ENCODE measurements around the gene HPSE2.

HPSE2 gene

GRCh38 chr10:99085358-99085757, 150.3 kb downstream of the HPSE2 start:
- H3K4me3 Mint-ChIP-seq = no peak overlapping the region
- ATAC-seq = no peak

GRCh38 chr10:99084161-99084560, 151.5 kb downstream of the HPSE2 start:
- peaks cover 5% of the 10 kb centered on the region for H3K4me1 Mint-ChIP-seq
- no peaks in the 10 kb centered on the region for H3K36me3 Mint-ChIP-seq
- no peak overlapping the region for H3K4me3 Mint-ChIP-seq
- H3K9me3 Mint-ChIP-seq = no peaks in the 10 kb centered on the region
- no peak overlapping the region for H3K27ac Mint-ChIP-seq
- no peak for ATAC-seq
- H3K27me3 Mint-ChIP-seq = peaks cover 5% of the 10 kb centered on the region

More at GRCh38 chr10:99085358-99085757, 150.3 kb downstream of the HPSE2 start:
- Mint-ChIP-seq H3K36me3 (no peaks in the 10 kb centered on the region), H3K27me3 (no peaks in the 10 kb centered on the region), H3K27ac (no peak overlapping the region), H3K4me1 (peaks cover 5% of the 10 kb centered on the region), H3K9me3 (no peaks in the 10 kb centered on the region)

GRCh38 chr10:99080275-99080945, 155.2 kb downstream of the HPSE2 start:
- Mint-ChIP-seq H3K4me1 (peaks cover 5% of the 10 kb centered on the region), H3K27ac (no peak overlapping the region), H3K9me3 (peaks cover 3% of the 10 kb centered on the region), H3K4me3 (no peak overlapping the region), H3K36me3 (no peaks in the 10 kb centered on the region), H3K27me3 (peaks cover 17% of the 10 kb centered on the region)
- ATAC-seq = no peak

- ATAC-seq = no peak
- Mint-ChIP-seq H3K27me3 (no peaks in the 10 kb centered on the region), H3K36me3 (no peaks in the 10 kb centered on the region), H3K9me3 (peaks cover 10% of the 10 kb centered on the region), H3K4me1 (no peaks in the 10 kb centered on the region), H3K4me3 (no peak overlapping the region), H3K27ac (no peak overlapping the region)
Observed at GRCh38 chr10:99062591-99062990, 173.1 kb downstream of the HPSE2 start.

GRCh38 chr10:99058762-99059161, 176.9 kb downstream of the HPSE2 start:
- Mint-ChIP-seq H3K36me3 (no peaks in the 10 kb centered on the region), H3K9me3 (no peaks in the 10 kb centered on the region), H3K4me3 (no peak overlapping the region), H3K27me3 (no peaks in the 10 kb centered on the region), H3K27ac (no peak overlapping the region), H3K4me1 (no peaks in the 10 kb centered on the region)
- ATAC-seq = no peak

- Mint-ChIP-seq H3K9me3 (no peaks in the 10 kb centered on the region), H3K27ac (no peak overlapping the region), H3K36me3 (no peaks in the 10 kb centered on the region), H3K4me1 (no peaks in the 10 kb centered on the region), H3K27me3 (no peaks in the 10 kb centered on the region), H3K4me3 (no peak overlapping the region)
- no peak for ATAC-seq
Observed at GRCh38 chr10:99057936-99058690, 177.5 kb downstream of the HPSE2 start.

GRCh38 chr10:99045671-99046070, 190.0 kb downstream of the HPSE2 start:
- no peak overlapping the region for H3K27ac Mint-ChIP-seq
- no peaks in the 10 kb centered on the region for H3K36me3 Mint-ChIP-seq
- H3K27me3 Mint-ChIP-seq = no peaks in the 10 kb centered on the region
- H3K4me3 Mint-ChIP-seq = no peak overlapping the region
- no peak for ATAC-seq
- peaks cover 26% of the 10 kb centered on the region for H3K9me3 Mint-ChIP-seq
- no peaks in the 10 kb centered on the region for H3K4me1 Mint-ChIP-seq

- ATAC-seq = no peak
Observed at GRCh38 chr10:99042051-99042771, 193.4 kb downstream of the HPSE2 start.

GRCh38 chr10:99041468-99041867, 194.2 kb downstream of the HPSE2 start:
- Mint-ChIP-seq H3K4me3 (no peak overlapping the region), H3K27me3 (no peaks in the 10 kb centered on the region), H3K27ac (no peak overlapping the region), H3K4me1 (no peaks in the 10 kb centered on the region), H3K36me3 (no peaks in the 10 kb centered on the region), H3K9me3 (peaks cover 21% of the 10 kb centered on the region)
- ATAC-seq = no peak

More at GRCh38 chr10:99042051-99042771, 193.4 kb downstream of the HPSE2 start:
- H3K36me3 Mint-ChIP-seq = no peaks in the 10 kb centered on the region
- no peaks in the 10 kb centered on the region for H3K4me1 Mint-ChIP-seq
- no peaks in the 10 kb centered on the region for H3K27me3 Mint-ChIP-seq
- H3K4me3 Mint-ChIP-seq = no peak overlapping the region
- peaks cover 23% of the 10 kb centered on the region for H3K9me3 Mint-ChIP-seq
- no peak overlapping the region for H3K27ac Mint-ChIP-seq

GRCh38 chr10:99013885-99014284, 221.8 kb downstream of the HPSE2 start:
- no peak overlapping the region for H3K27ac Mint-ChIP-seq
- no peaks in the 10 kb centered on the region for H3K4me1 Mint-ChIP-seq
- no peak overlapping the region for H3K4me3 Mint-ChIP-seq
- H3K9me3 Mint-ChIP-seq = no peaks in the 10 kb centered on the region
- ATAC-seq = no peak
- H3K27me3 Mint-ChIP-seq = peaks cover 7% of the 10 kb centered on the region
- H3K36me3 Mint-ChIP-seq = no peaks in the 10 kb centered on the region

- Mint-ChIP-seq H3K4me1 (no peaks in the 10 kb centered on the region), H3K9me3 (peaks cover 7% of the 10 kb centered on the region), H3K27me3 (peaks cover 7% of the 10 kb centered on the region), H3K36me3 (no peaks in the 10 kb centered on the region), H3K27ac (no peak overlapping the region), H3K4me3 (no peak overlapping the region)
- ATAC-seq = no peak
Observed at GRCh38 chr10:99010286-99010685, 225.4 kb downstream of the HPSE2 start.

GRCh38 chr10:99008054-99008453, 227.6 kb downstream of the HPSE2 start:
- no peak overlapping the region for H3K27ac Mint-ChIP-seq
- H3K9me3 Mint-ChIP-seq = peaks cover 20% of the 10 kb centered on the region
- no peak overlapping the region for H3K4me3 Mint-ChIP-seq
- no peaks in the 10 kb centered on the region for H3K36me3 Mint-ChIP-seq
- no peaks in the 10 kb centered on the region for H3K27me3 Mint-ChIP-seq
- no peak for ATAC-seq
- H3K4me1 Mint-ChIP-seq = no peaks in the 10 kb centered on the region

- Mint-ChIP-seq H3K4me1 (no peaks in the 10 kb centered on the region), H3K36me3 (no peaks in the 10 kb centered on the region), H3K9me3 (peaks cover 24% of the 10 kb centered on the region), H3K4me3 (no peak overlapping the region), H3K27me3 (no peaks in the 10 kb centered on the region), H3K27ac (no peak overlapping the region)
- no peak for ATAC-seq
Observed at GRCh38 chr10:99007457-99007856, 228.2 kb downstream of the HPSE2 start.

GRCh38 chr10:99005254-99005653, 230.4 kb downstream of the HPSE2 start:
- no peak for ATAC-seq
- H3K27ac Mint-ChIP-seq = no peak overlapping the region
- no peaks in the 10 kb centered on the region for H3K4me1 Mint-ChIP-seq
- H3K9me3 Mint-ChIP-seq = peaks cover 24% of the 10 kb centered on the region
- no peaks in the 10 kb centered on the region for H3K27me3 Mint-ChIP-seq
- no peaks in the 10 kb centered on the region for H3K36me3 Mint-ChIP-seq
- H3K4me3 Mint-ChIP-seq = no peak overlapping the region

GRCh38 chr10:99004738-99005137, 230.9 kb downstream of the HPSE2 start:
- Mint-ChIP-seq H3K4me1 (no peaks in the 10 kb centered on the region), H3K27me3 (no peaks in the 10 kb centered on the region), H3K36me3 (no peaks in the 10 kb centered on the region), H3K27ac (no peak overlapping the region), H3K4me3 (no peak overlapping the region), H3K9me3 (peaks cover 24% of the 10 kb centered on the region)
- no peak for ATAC-seq
